ENCODE measurements around the gene SFMBT1.

The SFMBT1 gene

DNA sequence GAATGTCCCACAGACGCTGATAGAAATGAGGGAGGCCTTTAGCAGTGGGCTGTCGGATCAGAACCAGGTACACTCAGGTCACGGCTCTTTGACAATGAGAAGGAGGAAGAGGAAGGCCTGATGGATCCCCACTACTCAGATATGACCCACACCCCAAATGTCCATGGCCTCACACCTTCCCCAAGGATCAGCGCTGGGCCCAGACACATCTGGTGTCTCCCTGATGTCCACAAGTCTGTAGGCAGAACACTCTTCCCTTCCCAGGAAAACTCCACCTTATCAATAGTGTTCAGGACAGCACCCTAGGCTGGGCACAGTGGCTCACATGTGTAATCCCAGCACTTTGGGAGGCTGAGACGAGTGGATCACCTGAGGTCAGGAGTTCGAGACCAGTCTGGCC, 33.3 kb upstream of the SFMBT1 start:
- H3F3A ChIP-seq (ENCODE audit: insufficient read depth) = no peaks in the 10 kb centered on the region
- no peak overlapping the region for H3K4me2 ChIP-seq (ENCODE audit: low read depth, low read length, poor library complexity, severe bottlenecking)
- no peaks in the 10 kb centered on the region for H3K27me3 ChIP-seq (ENCODE audit: low read length)
- no peaks in the 10 kb centered on the region for H3K9me3 ChIP-seq (ENCODE audit: insufficient read depth, low read length)
- no peaks in the 10 kb centered on the region for H4K20me1 ChIP-seq (ENCODE audit: low read depth, low read length)
- H3K9ac ChIP-seq (ENCODE audit: low read length) = no peak overlapping the region
- no peaks in the 10 kb centered on the region for H3K79me2 ChIP-seq (ENCODE audit: insufficient read depth, low read length)
- H3K9me2 ChIP-seq (replicated peaks; ENCODE audit: insufficient read depth, low read length) = no peaks in the 10 kb centered on the region
- H3K4me3 ChIP-seq (ENCODE audit: insufficient read depth, low read length, poor library complexity, severe bottlenecking) = no peak overlapping the region
- TF ChIP-seq EZH2phosphoT487 (conservative IDR thresholded peaks at IDR 0.05; ENCODE audit: low read length) (no peak), CTCF (IDR thresholded peaks at IDR 0.05; ENCODE audit: insufficient read depth, low read length, poor library complexity, severe bottlenecking) (no peak)
- H2AFZ ChIP-seq (ENCODE audit: low read depth, low read length, severe bottlenecking) = no peak overlapping the region
- H3K27ac ChIP-seq (ENCODE audit: low read depth, low read length) = no peak overlapping the region
- H3K36me3 ChIP-seq (ENCODE audit: low read length) = no peaks in the 10 kb centered on the region

- Histone ChIP-seq H3K27ac (ENCODE audit: low read depth, low read length) (no peak overlapping the region), H3K4me3 (ENCODE audit: insufficient read depth, low read length, poor library complexity, severe bottlenecking) (no peak overlapping the region), H3K9me2 (replicated peaks; ENCODE audit: insufficient read depth, low read length) (no peaks in the 10 kb centered on the region), H3K27me3 (ENCODE audit: low read length) (no peaks in the 10 kb centered on the region), H4K20me1 (ENCODE audit: low read depth, low read length) (no peaks in the 10 kb centered on the region), H3K9me3 (ENCODE audit: insufficient read depth, low read length) (no peaks in the 10 kb centered on the region), H3K9ac (ENCODE audit: low read length) (no peak overlapping the region), H2AFZ (ENCODE audit: low read depth, low read length, severe bottlenecking) (no peak overlapping the region), H3K79me2 (ENCODE audit: insufficient read depth, low read length) (no peaks in the 10 kb centered on the region), H3K36me3 (ENCODE audit: low read length) (no peaks in the 10 kb centered on the region), H3K4me2 (ENCODE audit: low read depth, low read length, poor library complexity, severe bottlenecking) (no peak overlapping the region), H3F3A (ENCODE audit: insufficient read depth) (0 out of 2 replicates have a peak, but pooled peaks cover 3% of the 10 kb centered on the region)
- TF ChIP-seq CTCF (IDR thresholded peaks at IDR 0.05; ENCODE audit: insufficient read depth, low read length, poor library complexity, severe bottlenecking) (no peak), EZH2phosphoT487 (conservative IDR thresholded peaks at IDR 0.05; ENCODE audit: low read length) (no peak)
These were observed 32.8 kb upstream of the SFMBT1 start for GRCh38 chr3:53078656-53079055.

- Histone ChIP-seq H2AFZ (ENCODE audit: low read depth, low read length, severe bottlenecking) (no peak overlapping the region), H3K27me3 (ENCODE audit: low read length) (no peaks in the 10 kb centered on the region), H3K36me3 (ENCODE audit: low read length) (no peaks in the 10 kb centered on the region), H3K9me2 (replicated peaks; ENCODE audit: insufficient read depth, low read length) (no peaks in the 10 kb centered on the region), H3K79me2 (ENCODE audit: insufficient read depth, low read length) (no peaks in the 10 kb centered on the region), H3K27ac (ENCODE audit: low read depth, low read length) (no peak overlapping the region), H3K4me2 (ENCODE audit: low read depth, low read length, poor library complexity, severe bottlenecking) (no peak overlapping the region), H3K4me3 (ENCODE audit: insufficient read depth, low read length, poor library complexity, severe bottlenecking) (no peak overlapping the region), H3F3A (ENCODE audit: insufficient read depth) (0 out of 2 replicates have a peak, but pooled peaks cover 3% of the 10 kb centered on the region), H4K20me1 (ENCODE audit: low read depth, low read length) (no peaks in the 10 kb centered on the region), H3K9ac (ENCODE audit: low read length) (no peak overlapping the region), H3K9me3 (ENCODE audit: insufficient read depth, low read length) (no peaks in the 10 kb centered on the region)
- TF ChIP-seq EZH2phosphoT487 (conservative IDR thresholded peaks at IDR 0.05; ENCODE audit: low read length) (no peak), CTCF (IDR thresholded peaks at IDR 0.05; ENCODE audit: insufficient read depth, low read length, poor library complexity, severe bottlenecking) (no peak)
These were observed 31.8 kb upstream of the SFMBT1 start for GRCh38 chr3:53077476-53078220.

Measured in SU-DHL-6 (cell line).